ENCODE results near the gene TAF11L10.
"Not testable (repeated sequence)": the region's sequence is repeated elsewhere in the genome, so short reads cannot be mapped to it uniquely, and the experiment has no call there.

Gene TAF11L10

GRCh38 chr5:17590860-17591259 lies 6.8 kb downstream of the TAF11L10 start, which contains the start of gene TAF11L8:
Gene TAF11L8, minus strand, starts transcription at chr5:17590960.
- not testable (repeated sequence) for H3K27me3 ChIP-seq (ENCODE audit: control insufficient read depth, insufficient read depth, low read length); H3K9ac ChIP-seq (ENCODE audit: low read length); H3K9me3 ChIP-seq (ENCODE audit: control insufficient read depth, low read depth, low read length); H3K27ac ChIP-seq (ENCODE audit: low read length); H3K4me3 ChIP-seq (ENCODE audit: low read length); H3K36me3 ChIP-seq (ENCODE audit: control insufficient read depth, low read depth, low read length); H3K4me1 ChIP-seq (ENCODE audit: control insufficient read depth, low read depth, low read length)

DNA sequence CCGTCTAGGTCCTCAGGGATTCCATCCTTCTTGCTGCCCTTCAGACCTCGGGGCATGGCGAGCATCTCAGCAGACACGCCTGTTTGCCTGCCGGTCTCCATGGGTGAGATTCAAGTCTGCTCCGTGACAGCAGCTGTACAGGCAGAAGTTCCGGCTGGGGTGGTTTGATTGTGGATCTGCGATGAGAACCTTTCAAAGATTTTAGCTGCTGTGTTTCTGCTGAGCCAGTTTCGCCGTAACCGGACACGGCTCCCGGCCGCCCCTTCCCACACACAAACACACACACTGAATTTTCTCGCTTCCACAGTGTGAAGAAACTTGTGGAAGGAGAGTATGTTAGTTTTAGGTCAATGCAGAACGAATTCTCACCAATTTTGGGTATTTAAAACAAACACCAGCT lies 12.0 kb downstream of the TAF11L10 start, which contains the start of gene TAF11L7:
Gene TAF11L7 (minus strand): TSS at position 101 of the 400 bp plus-strand sequence.
- not testable (repeated sequence) for H3K9ac ChIP-seq (ENCODE audit: low read length); H3K4me3 ChIP-seq (ENCODE audit: low read length); H3K4me1 ChIP-seq (ENCODE audit: control insufficient read depth, low read depth, low read length); H3K9me3 ChIP-seq (ENCODE audit: control insufficient read depth, low read depth, low read length); H3K36me3 ChIP-seq (ENCODE audit: control insufficient read depth, low read depth, low read length); H3K27me3 ChIP-seq (ENCODE audit: control insufficient read depth, insufficient read depth, low read length); H3K27ac ChIP-seq (ENCODE audit: low read length)
